Left ventricle myocardium inferior (tissue), 1 donor: ENCODE measurements around the gene RNPEP. TPM values are rescaled to one million over a fixed set of nuclear protein-coding genes. Genes with fewer than 3 reads are reported as not detected.

Experiments
- DNase-seq: peaks from one replicate; pipeline ENCODE4 v3.0.0-alpha.2; 2020
- H3K27ac ChIP-seq: fragments of 200-600 bp; replicated peaks from 2 replicates; pipeline ENCODE4 v1.8.0; 2021
- H3K27me3 ChIP-seq: fragments of 200-600 bp; 2 replicates; pipeline ENCODE4 v1.8.0; 2021; ENCODE audit warnings: low read depth
- H3K36me3 ChIP-seq: fragments of 200-600 bp; 2 replicates; pipeline ENCODE4 v1.8.0; 2021
- H3K4me1 ChIP-seq: fragments of 200-600 bp; 2 replicates; pipeline ENCODE4 v1.8.0; 2021
- H3K4me3 ChIP-seq: fragments of 200-600 bp; 2 replicates; pipeline ENCODE4 v1.8.0; 2021; ENCODE audit warnings: mild to moderate bottlenecking, moderate library complexity
- H3K9me3 ChIP-seq: fragments of 200-600 bp; replicated peaks from 2 replicates; pipeline ENCODE4 v1.8.0; 2021
- intact Hi-C: fragments of 100-400 bp; cut with micrococcal nuclease; formaldehyde crosslinking; loops from one replicate; pipeline ENCODE4 v1.11.0; 2022
- total RNA-seq: library from RNA; stranded (reverse); fragmentation: NEBNext Ultra II Directional; extraction: Animal tissue kit (Norgen Biotek cat#: 25700); gene quantifications from one replicate; pipeline ENCODE4 v1.2.1, GENCODE V29; 2021
- TF ChIP-seq, protein P1 (sequence below): fragments of 200-600 bp; IDR thresholded peaks from 2 replicates; pipeline ENCODE4 v1.8.0; 2021; ENCODE audit warnings: antibody characterized with exemption, mild to moderate bottlenecking, borderline replicate concordance
- donor health status: DM: no; HTN: yes; CAD: no; lungs with severe emphysema.

Gene RNPEP
- total RNA-seq, 1 donor from 2014 or later: 16.6 TPM

DNA sequence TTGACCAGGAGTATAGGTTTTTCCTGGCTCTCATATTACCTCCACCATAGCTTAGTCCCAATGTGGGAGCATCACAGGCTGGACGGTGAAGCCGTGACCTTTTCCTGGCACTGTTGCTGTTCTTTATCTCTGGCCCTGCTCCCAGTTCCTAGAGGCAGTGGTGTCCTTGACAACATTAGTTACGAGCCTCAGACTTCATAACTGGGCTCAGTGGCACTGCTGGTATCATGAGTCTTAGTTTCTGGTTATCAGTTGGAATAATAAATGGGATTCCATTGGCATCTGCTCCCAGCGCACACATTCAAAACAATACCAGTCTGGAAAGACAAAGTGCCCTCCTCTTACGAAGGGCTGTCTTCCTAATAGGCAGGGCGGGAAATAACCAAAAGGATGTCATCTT, 8.0 kb downstream of the RNPEP start:
- no peaks in the 10 kb centered on the region for H3K27me3 ChIP-seq
- H3K4me1 ChIP-seq: peaks cover 35% of the 10 kb centered on the region
- no peaks in the 10 kb centered on the region for H3K9me3 ChIP-seq
- DNase-seq: peak; percentile 49
- intact Hi-C loops: no loop called here
- H3K36me3 ChIP-seq: peaks cover 57% of the 10 kb centered on the region
- TF ChIP-seq, protein P1, sequence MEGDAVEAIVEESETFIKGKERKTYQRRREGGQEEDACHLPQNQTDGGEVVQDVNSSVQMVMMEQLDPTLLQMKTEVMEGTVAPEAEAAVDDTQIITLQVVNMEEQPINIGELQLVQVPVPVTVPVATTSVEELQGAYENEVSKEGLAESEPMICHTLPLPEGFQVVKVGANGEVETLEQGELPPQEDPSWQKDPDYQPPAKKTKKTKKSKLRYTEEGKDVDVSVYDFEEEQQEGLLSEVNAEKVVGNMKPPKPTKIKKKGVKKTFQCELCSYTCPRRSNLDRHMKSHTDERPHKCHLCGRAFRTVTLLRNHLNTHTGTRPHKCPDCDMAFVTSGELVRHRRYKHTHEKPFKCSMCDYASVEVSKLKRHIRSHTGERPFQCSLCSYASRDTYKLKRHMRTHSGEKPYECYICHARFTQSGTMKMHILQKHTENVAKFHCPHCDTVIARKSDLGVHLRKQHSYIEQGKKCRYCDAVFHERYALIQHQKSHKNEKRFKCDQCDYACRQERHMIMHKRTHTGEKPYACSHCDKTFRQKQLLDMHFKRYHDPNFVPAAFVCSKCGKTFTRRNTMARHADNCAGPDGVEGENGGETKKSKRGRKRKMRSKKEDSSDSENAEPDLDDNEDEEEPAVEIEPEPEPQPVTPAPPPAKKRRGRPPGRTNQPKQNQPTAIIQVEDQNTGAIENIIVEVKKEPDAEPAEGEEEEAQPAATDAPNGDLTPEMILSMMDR: no peak
- peak overlapping the region; percentile 46 for H3K27ac ChIP-seq
- H3K4me3 ChIP-seq: no peak overlapping the region

DNA sequence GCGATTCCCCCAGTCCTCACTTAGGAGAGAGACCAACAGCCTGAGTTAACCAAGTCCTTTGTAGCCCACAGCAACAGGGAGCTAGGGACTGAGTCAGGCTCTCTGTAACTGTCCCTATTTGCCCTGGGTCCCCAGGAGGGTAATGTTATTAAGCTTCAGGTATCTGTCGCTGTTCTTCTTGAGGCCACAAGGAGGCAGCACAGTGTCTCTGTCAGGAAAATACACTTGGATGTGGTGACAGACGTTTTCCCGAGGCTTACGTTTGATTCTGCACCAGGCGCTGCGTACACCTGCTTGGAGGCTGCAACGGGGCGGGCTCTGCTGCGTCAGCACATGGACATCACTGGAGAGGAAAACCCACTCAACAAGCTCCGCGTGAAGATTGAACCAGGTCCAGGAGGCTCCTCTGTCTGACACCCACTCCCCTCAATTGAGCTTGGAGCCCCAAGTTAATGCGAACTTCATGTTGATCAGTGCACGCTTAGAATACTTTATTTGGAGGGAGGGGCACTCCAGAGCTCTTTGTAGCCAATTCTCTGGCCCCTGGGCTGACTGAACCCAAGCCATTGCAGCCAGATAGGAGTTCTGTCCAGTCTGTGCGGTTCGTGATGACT, 17.3 kb downstream of the RNPEP start:
- DNase-seq: no peak
- H3K4me1 ChIP-seq: peaks cover 10% of the 10 kb centered on the region
- no peak overlapping the region for H3K27ac ChIP-seq
- no peak overlapping the region for H3K4me3 ChIP-seq
- intact Hi-C loops: no loop called here
- H3K27me3 ChIP-seq: no peaks in the 10 kb centered on the region
- peaks cover 90% of the 10 kb centered on the region for H3K36me3 ChIP-seq
- TF ChIP-seq, protein P1: peak; percentile 77
- H3K9me3 ChIP-seq: no peaks in the 10 kb centered on the region

- no peaks in the 10 kb centered on the region for H3K9me3 ChIP-seq
- DNase-seq: no peak
- TF ChIP-seq, protein P1: no peak
- no peaks in the 10 kb centered on the region for H3K27me3 ChIP-seq
- peaks cover 23% of the 10 kb centered on the region for H3K4me1 ChIP-seq
- H3K4me3 ChIP-seq: no peak overlapping the region
- H3K27ac ChIP-seq: no peak overlapping the region
- peaks cover 95% of the 10 kb centered on the region for H3K36me3 ChIP-seq
- intact Hi-C loops: no loop called here
Observed at GRCh38 chr1:202002507-202002906, 20.1 kb downstream of the RNPEP start.

- H3K4me1 ChIP-seq: peaks cover 21% of the 10 kb centered on the region
- intact Hi-C loops: loop anchor here (5.0 kb wide), 1 partner anchor 113 kb away; no protein-coding TSS in a partner anchor
- peaks cover 78% of the 10 kb centered on the region for H3K36me3 ChIP-seq
Observed at GRCh38 chr1:202004711-202005110, 22.3 kb downstream of the RNPEP start.

GRCh38 chr1:202005958-202006357, 23.5 kb downstream of the RNPEP start:
- DNase-seq: no peak
- Histone ChIP-seq H3K36me3 (peaks cover 65% of the 10 kb centered on the region), H3K4me1 (peaks cover 23% of the 10 kb centered on the region), H3K27ac (no peak overlapping the region), H3K9me3 (no peaks in the 10 kb centered on the region), H3K27me3 (no peaks in the 10 kb centered on the region), H3K4me3 (no peak overlapping the region)
- intact Hi-C loops: loop anchor here (5.0 kb wide), 1 partner anchor 111 kb away; no protein-coding TSS in a partner anchor
- TF ChIP-seq, protein P1: peak; percentile 54

More at GRCh38 chr1:202004711-202005110, 22.3 kb downstream of the RNPEP start:
- Histone ChIP-seq H3K27ac (no peak overlapping the region), H3K9me3 (no peaks in the 10 kb centered on the region), H3K4me3 (no peak overlapping the region), H3K27me3 (no peaks in the 10 kb centered on the region)
- TF ChIP-seq, protein P1: no peak
- no peak for DNase-seq
